IPS-11a (cell line): ENCODE results near the gene CA5A.

ENCODE experiments used
- H3K4me3 ChIP-seq: one replicate; pipeline ENCODE4 v1.5.1; 2013; ENCODE audit warnings: low read depth, low read length, control low read depth

CA5A gene

DNA sequence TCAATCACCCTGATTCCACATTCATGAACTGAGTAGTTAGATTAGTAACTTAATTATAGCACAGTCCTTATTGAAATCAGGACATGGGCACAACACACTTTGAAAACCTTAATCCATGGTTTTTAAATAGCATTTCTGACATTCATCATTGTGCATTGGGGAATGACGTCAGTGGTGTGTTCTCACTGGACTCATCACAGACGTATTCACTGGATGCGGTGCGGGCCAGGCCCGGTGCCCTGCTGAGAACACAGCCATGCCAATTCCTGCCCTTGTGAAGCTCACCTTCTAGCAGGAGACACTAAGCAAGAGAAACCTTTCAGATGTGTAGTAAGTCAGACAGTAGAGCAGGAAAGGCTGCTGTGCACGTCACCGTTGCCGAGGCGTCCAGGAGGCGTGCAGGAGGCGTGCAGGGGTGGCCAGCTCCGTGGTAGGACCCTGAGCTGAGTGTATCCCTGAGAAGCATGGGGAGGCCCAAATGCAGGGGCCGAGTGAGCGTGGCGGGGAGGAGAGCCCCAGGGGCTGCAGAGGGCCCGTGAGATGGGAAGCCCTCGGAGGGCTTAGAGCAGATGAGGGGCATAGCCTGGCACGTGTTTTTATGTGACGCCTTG, 27.8 kb upstream of the CA5A start:
- H3K4me3 ChIP-seq, result no peak overlapping the region

DNA sequence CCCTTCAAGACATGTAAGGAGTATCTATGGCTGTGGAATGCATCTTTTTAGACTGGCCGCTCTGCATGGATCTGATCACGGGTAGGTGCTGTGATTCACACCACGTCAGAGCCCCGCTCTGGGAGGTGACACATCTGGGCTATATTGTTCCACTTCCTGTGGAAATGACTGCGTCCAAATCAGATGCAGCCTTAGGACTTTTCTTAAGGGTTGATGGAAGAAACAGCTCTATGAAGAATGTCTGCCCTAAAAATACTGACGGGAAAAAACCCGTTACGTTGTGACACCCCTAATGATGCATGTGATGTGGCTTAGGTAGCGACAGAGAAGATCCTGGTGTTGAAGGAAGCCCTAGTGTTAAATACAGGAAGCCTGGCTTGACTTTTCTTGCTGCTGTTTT, 27.1 kb upstream of the CA5A start:
- no peak overlapping the region for H3K4me3 ChIP-seq

- H3K4me3 ChIP-seq, result no peak overlapping the region
Measured at GRCh38 chr16:87961623-87962022, 25.3 kb upstream of the CA5A start.

DNA sequence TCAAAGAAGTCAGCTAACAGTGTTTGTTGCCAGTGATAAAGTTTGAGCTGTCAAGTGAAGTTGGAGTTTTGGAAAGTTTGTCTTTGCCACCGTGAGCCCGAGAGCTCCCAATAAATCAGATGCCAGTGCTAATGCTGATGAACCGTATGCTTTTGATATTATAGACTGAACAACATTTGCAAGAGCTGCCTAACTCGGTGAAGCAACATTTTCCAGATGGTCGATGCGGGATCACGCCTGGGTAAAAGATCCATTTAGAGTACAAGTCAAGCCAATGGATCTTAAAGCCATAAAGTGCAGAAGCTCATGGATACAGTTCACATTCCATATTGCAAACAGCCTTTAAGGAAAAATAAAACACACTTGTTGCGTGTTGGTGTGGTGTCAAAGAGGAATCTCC, 24.5 kb upstream of the CA5A start:
- no peak overlapping the region for H3K4me3 ChIP-seq

GRCh38 chr16:87960296-87960695, 24.0 kb upstream of the CA5A start:
- H3K4me3 ChIP-seq, result no peak overlapping the region

DNA sequence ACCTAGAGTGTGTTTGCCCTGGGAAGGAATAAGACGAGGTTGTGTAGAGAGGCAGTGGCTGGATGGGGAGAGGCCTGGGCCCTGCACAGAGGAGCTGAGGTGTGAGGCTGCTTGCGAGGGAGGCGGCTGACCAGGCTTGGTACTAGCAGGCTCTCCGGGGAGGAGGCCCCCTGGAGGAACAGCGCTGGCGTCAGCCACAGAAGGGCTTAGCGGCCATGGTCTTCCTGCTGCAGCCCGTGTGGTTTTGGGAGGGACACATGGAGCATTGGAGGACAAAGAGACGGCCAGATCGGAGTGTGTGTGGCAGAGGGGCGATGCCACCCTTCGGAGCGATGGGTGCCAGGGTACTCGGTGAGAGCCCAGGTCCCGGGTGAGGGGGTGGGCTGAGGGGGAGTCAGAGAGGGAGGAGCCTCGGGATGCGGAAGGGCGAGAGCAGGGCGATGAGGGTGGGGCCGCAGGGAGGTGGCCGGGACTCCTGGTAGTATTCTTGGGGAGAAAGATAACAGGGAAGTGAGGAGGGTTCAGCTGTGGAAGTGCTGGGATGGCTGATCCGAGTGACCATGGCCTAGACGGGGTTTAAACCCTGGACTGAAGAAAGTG, 23.2 kb upstream of the CA5A start:
- no peak overlapping the region for H3K4me3 ChIP-seq

DNA sequence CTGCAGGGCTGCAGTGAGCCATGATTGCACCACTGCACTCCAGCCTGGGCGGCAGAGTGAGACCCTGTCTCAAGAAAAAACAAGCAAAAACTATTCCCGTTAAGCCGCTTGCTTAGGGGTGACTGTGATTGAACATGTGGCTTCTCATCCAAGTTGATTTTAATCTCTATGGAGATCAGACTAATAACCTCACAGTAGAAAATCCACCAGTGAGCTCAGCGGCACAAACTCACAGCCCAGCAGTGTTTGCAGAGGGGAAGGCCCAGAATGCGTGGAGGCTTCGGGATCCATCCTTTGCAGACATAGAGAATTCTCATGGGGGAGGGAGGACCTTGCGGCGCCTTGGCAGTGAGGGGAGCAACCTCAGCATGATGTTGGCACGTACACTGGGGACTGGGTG, 22.3 kb upstream of the CA5A start:
- no peak overlapping the region for H3K4me3 ChIP-seq

- no peak overlapping the region for H3K4me3 ChIP-seq
Measured at GRCh38 chr16:87957296-87958094, 21.2 kb upstream of the CA5A start.

GRCh38 chr16:87956365-87957231, 20.3 kb upstream of the CA5A start:
- no peak overlapping the region for H3K4me3 ChIP-seq

DNA sequence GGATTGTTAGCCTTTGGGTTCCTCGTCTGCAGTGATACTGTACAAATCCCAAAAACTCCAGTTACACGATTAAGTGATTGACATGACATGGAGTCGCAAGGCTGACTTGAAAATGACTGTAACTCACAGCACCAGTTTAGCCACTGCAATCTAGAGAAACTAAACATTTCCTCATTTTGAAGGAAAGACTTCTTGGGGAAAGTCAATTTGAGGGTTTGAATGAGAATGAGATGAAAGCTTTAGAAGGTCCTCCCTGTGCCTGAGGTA, 19.7 kb upstream of the CA5A start:
- H3K4me3 ChIP-seq, result no peak overlapping the region

GRCh38 chr16:87955302-87956097, 19.2 kb upstream of the CA5A start:
- H3K4me3 ChIP-seq, result no peak overlapping the region

- H3K4me3 ChIP-seq, result no peak overlapping the region
Measured at GRCh38 chr16:87954826-87955225, 18.5 kb upstream of the CA5A start.

DNA sequence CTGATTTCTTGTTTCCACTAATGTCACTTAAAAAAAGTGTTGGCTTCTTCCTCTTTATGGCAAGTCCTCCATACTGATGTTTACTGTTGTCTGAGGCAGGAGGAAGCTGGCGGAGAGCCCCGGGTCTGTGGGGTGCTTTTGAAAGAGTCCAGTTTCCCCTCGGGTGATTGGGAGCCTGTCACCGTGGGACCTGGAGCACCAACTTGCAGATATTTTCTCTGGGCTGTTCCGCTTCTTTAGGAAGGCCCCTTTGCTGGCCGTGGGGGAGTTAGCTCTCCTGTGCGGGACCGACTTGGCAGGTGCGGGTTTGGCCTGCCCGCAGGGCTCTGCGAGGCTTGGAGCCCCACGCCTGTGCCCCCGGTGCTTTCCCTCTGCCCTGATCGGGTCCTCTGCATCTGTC, 18.0 kb upstream of the CA5A start:
- no peak overlapping the region for H3K4me3 ChIP-seq

DNA sequence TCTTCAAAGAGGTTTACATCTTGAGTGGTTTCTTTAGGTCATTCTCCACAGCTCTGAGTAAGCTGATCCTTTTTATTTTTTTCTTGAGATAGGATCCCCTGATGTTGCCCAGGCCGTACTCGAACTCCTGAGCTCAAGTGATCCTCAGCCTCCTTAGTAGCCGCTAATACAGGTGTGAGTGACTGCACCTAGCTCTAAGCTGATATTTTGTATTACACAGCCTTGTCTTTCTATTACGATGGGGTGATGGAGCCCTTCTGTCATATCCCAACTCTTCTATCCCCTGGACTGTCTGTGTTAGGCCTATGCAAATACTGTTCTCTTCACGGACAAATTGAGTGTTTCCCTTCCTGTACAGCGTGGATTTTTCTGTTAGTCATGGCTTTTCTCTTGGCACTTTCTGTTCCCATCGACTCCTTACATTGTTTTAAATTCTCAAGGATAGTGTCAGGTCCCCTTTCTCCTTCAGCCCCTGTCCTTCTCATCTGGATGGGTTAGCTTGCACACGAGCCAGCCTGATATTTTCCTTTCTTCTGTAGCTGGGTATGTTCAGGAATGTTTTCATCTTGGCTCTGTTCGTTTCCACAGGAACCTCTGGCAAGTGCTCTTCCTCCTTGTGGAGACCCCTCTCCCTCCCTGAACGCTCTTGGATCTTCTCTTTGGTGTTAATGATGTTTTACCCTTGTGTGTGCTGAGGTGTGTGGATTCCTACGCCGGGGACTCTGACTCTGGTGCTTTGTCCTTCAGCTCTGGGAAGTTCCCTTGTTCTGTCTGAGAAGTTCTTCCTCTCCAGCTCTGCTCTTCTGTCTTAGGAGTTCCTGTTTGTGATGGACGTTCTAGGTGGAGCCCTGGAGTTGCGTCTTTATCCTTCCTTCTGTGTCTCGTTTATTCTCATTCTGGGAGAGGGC, 17.2 kb upstream of the CA5A start:
- no peak overlapping the region for H3K4me3 ChIP-seq

- H3K4me3 ChIP-seq, result no peak overlapping the region
Measured at GRCh38 chr16:87952751-87953150, 16.4 kb upstream of the CA5A start.

DNA sequence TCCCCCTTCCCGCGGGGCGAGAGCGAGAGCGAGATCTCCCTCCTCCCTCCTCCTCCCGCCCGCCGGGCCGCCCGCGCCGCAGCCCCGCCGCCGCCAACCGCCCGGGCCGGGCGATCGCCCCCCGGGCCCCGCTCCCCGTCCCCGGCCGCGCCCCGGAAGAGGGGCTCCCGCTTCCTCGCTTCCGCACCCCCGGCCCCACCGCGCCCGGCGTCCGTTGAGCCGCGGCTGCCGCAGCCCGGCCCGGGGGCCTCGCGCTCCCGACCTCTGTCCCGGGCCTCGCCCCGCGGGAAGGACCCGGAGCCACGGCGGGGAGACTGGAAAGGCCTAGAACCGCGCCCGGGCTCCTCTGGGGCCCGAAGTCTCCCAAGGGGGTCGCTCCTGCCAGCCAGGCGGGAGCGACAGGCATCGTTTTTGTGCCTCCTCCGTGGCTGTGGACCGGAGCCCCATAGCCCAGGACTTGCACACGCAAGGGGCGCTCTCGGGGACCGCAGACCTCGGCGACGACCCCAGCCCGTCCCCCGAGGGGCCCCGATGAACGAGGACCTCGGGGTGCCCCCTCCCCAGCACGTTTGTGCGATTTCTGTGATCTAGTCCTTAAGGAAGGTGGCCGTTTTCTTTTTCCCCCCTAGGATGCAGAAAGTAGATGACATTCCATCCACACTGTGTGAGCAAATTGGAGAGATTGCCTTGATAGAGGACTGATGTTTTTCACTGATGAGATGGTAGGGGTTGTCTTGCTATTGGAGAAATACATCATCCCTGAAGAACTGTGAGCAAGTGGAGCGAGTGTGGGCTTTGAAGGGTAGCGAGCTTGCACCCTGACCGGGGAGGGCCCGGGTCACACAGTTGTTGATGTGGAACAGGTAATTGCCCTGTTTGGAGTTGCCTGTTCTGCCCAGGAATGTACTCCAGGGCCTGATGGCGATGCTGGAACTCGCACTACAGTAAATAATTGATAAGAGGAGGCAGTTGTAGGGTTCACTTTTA, 15.5 kb upstream of the CA5A start:
- H3K4me3 ChIP-seq, result peak overlapping the region; percentile 86

- peak within 1 kb of the TSS; percentile 86 for H3K4me3 ChIP-seq
Measured at GRCh38 chr16:87950765-87951551, 14.6 kb upstream of the CA5A start, which contains the start of gene BANP. TSS of gene BANP (plus strand) at chr16:87951434. CDS start at chr16:87975116, 23,682 bp downstream.
